Activated T-cell treated with anti-CD3 and anti-CD28 coated beads, Interleukin-2, amount 50 U/mL, for 1 hour (primary cell): ENCODE data around the gene SCFD2.
"Not testable (repeated sequence)": the region's sequence is repeated elsewhere in the genome, so short reads cannot be mapped to it uniquely, and the experiment has no call there.

Experiments
- DNase-seq: peaks from one replicate; pipeline ENCODE4 v3.0.0-alpha.2; 2020

SCFD2 gene

DNA sequence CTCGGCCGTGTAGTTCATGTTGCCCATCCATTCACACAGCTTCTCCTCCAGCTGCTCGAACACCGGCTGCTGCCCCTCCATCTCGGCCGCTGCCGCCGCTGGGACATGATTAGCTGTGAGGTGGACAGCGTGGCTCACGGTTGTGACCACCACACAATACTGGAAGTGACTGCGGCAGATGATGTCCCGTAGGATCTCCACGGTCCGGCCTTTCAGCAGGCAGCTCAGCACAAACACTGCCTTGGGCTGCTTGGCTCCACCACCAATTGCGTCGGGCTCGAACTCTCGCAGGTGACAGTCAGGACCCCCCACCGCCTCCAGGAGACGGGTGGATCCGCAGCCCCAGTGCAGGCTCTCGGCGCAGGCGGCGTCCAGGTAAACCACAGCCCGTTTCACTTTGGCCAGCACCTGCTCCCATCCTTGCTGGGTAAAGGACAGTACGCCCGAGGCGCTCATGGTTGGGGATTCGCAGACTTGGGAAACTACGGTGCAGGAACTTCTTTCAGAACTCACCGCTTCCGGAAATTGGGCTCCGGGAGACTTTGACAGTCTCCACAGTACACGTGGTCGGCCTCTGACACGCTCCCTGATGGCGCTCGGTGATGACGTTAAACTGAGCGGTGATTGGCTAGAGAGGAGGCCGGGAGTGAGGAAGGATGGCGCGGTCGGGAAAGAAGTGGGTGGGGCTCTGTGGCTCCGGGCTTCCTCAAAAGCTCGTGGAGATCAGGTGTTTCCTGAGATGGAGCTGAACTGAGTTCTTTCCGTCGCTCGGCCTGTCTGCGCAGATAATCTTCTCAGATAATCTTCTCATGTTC lies at the start of gene SCFD2:
SCFD2 (minus strand) TSS at position 576 of the 815 bp plus-strand sequence.
- peak; percentile 95 for DNase-seq

DNA sequence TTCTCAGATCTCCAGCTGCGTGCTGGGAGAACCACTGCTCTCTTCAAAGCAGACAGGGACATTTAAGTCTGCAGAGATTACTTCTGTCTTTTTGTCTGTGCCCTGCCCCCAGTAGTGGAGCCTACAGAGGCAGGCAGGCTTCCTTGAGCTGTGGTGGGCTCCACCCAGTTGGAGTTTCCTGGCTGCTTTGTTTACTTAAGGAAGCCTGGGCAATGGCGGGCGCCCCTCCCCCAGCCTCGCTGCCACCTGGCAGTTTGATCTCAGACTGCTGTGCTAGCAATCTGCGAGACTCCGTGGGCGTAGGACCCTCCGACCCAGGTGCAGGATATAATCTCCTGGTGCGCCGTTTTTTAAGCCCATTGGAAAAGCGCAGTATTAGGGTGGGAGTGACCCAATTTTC lies 43.6 kb upstream of the SCFD2 start:
- DNase-seq = not testable (repeated sequence)

DNA sequence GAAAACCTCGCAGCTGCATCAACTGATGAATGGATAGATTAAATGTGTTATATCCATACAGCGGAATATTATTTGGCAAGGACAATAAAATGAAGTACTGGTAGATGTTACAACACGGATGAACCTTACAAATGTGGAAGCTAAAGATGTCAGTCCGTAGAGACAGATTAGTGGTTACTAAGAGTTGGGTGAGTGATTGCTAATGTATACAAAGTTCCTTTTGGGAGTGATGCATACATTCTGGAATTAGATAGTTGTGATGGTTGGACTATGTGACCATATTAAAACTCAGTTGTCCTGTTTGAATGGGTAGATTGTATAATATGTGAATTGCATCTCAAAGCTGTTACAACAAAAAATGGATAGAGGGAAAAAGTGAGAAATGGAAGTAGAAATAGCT lies 14.4 kb upstream of the SCFD2 start:
- DNase-seq = no peak

DNA sequence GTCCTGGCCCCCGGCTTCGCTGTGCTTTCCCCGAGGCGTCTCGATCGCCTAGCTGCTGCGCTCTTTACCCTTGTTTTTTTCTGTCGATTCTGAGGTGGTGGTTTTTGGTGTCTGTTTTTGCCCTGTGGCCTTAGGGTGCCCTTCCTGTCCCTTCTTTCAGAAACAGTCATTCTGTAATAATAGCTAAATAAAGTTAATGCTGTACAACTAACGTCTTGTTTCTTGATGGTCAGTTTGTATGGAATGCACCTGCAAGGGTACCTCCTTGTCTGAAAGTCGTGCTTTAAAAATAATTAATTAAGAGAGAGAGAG lies 12.3 kb upstream of the SCFD2 start:
- DNase-seq = no peak

DNA sequence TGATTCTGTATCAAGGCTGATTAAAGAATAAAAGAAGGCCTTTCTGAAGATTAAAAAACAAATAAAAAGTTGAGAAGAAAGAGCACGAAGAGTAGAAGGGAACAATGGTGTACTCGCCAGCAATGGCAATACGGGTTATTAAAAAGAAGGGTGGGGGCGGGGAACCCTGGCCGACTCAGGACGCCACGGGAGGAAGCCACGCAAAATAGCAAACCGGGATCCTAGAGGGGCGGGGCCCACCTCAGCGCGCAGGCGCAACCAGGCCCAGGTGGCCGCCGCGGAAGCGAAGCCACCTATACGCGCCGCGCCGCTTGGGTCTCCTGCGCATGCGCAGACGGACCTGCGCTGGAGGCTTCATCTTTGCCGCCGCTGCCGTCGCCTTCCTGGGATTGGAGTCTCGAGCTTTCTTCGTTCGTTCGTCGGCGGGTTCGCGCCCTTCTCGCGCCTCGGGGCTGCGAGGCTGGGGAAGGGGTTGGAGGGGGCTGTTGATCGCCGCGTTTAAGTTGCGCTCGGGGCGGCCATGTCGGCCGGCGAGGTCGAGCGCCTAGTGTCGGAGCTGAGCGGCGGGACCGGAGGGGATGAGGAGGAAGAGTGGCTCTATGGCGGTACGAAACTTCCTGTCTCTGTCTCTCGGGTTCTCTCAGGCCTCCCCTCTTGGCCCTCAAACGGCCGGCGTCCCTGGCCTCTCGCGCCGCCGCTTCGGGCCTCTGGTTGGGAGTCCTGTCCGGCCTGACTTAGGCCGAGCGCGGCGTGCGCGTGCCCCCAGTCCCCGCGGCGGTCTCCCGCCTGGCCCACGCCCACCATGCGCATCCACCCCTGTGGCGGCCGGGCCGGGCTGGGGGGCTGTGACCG lies 11.7 kb upstream of the SCFD2 start, which contains the start of gene FIP1L1:
FIP1L1 (plus strand) TSS at position 323 of the 852 bp plus-strand sequence; CDS start at position 521, 198 bp downstream.
- peak; percentile 97 for DNase-seq

DNA sequence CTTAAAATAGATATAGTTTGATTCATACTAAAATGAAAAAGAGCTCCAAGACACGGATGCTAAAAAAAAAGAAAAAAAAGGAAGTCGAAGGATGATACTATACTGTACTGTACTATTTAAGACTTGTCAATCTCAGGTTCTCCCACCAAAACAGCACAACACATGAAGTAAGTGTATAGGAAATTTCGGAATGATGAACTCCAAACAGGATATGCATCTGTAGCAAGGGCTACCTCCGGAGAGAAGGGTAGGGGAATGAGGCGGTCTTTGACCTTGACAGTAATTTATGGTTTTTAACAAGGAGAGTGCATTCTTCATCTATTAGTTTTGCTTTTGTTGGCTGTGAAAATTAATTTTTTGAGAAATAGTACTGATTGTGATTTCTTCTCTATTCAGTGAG lies 11.0 kb upstream of the SCFD2 start:
- no peak for DNase-seq

DNA sequence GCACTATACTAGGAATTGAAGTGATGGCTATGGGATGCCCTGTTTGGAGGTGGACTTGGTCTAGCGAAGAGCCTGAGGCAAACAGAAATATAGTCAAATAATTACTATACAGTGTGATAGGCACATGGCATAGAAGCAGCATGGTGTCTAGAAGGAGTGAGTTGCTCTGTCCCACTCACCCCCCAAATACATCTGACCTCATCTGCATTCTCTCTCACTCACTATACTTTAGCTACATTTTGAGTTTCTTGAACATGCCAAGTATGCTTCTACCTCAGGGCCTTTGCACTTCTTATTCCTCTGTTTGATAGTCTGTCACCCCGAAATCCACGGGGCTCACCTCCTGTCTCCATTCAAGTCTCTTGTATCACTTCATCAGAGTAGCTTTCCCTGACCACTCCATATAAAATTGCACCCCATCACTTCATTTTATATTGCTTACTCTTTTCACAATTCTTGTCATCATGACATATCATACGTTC lies 9.0 kb upstream of the SCFD2 start:
- DNase-seq = no peak

DNA sequence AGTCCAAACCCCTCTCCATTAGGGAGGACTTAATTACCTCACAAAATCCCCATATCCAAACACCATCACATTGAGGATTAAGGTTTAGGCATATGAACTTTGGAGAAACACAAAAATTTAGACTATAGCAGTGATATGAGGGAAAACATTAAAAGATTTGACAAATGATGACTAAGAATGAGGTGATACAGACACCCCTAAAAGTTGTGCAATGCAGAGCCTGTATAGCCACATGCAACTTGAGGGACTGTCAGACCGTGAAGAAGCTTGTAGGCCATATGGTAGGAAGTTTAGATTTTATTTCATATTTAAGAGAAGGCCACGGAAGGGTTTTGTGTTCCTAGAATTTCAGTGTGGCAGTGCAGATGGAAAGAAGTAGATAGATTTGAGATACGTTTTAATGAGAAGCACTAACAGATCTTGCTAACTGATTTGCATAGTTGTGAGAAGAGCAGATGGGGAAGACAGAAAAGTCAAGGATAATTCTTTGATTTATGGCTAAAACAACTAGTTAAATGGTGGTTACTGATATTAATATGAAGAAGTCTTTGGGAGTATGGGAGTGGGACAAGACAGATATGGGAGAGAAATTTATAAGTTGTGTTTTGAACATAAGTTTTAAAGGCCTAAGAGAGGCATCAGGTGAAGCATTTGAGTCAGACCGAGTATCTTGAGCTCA lies 6.1 kb upstream of the SCFD2 start:
- no peak for DNase-seq

DNA sequence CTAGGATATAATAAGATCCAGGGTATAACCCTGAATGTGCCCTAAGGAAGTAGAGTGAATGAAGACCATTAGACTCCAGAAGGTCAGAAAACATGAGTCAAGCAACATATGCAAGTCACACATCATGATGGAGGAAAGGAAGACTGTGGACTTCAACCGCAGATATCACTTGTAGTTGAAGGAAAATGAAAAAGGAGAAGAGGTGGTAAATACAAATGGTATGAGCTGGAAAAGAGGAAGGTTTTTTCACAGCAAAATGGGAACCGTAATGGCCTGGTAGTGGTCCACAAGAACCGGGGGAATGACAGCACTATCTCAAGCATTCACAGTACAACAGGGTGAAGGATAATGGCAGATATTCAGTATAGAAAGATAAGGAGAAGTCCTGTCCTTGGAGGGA lies 5.2 kb upstream of the SCFD2 start:
- DNase-seq = no peak

DNA sequence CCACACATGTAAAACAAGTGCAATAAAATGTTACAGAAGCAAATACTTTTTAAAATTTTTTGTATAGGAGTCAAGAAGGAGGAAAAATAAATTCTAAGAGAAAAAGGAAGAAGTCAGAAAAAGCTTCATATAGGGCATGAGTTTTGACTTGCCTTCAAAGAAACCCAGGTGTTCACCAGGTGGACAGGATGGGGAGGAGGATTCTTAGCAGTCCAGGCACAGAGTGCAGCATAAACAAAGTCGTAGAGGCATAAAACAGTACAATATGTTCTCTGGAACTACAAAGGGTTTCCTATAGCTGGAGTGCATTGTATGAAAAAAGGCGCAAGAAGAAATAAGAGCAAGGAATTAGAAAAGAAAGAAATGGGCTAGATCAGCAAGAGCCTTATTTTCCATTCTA lies 1.9 kb upstream of the SCFD2 start:
- DNase-seq = no peak

DNA sequence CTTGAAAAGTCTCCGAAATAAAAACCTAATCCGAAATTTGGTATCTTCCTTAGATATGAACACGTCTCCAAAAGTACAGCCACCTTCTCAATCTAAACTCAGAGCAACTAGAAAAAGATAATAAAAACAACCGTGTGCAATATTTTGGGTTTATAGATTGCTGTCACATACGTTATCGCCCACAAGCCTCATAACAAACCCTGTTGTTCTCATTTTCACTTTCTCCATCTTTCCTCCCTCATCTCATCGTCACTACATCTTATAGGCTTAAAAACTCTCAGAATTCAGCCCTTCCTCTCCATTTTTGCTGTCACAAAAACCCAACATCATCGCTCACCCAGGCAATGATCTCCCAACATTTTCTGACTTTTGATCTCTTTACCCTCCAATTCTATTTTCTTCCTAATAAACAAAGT lies 448 bp upstream of the SCFD2 start:
- no peak for DNase-seq

DNA sequence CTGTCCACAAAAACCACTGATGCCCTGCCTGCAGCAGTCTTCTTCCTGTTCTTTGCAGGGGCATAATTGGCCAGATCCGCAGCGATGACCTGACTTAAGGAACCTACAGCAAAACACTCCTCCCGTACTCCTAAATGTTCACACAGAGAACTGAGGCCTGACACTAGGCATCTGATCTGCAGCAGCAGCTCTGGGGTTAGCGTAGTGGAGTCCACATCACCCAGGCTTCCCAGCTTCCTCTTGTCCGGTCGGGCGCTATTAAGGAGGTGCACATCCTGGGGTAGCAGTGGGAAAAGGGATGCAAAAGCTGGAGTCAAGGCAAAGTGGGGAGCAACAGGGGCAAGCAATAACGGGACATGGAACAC lies 758 bp downstream of the SCFD2 start:
- no peak for DNase-seq

DNA sequence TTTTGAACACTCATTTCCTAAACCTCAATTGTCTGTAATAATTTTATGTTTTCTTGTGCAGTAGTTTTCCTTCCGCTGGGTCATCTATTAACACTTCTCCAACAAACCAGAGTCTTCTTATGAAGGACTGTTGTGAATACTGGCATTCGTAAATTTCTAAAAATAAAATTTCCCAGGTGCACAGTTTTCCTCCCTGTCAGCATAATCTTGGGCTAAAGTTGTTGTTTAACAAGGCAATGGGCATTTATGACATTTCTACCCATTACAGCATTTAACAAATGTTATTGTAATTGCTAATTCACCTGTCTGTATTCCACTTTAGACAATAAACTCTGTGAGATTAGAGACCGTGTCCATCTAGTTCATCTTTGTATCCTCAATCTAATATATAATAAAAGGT lies 1.2 kb downstream of the SCFD2 start:
- no peak for DNase-seq

DNA sequence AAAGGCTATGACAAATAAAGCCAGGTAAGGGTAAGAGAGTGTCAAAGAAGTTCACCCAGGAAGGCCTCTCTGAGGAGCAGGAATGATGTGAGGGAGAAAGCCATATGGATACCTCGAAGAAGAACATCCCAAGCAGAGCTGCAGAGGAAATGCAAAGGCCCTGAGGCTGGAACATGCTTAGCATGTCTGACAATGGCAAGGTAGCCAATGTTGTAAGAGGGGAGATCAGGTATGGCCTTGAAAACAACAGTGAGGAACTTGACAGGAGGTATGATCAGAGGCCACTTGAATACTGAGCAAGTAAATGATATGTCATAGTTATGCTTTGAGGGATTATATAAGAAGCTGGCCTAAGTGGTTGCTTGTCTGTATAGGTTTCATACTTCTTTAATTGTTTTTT lies 3.8 kb downstream of the SCFD2 start:
- DNase-seq = no peak

DNA sequence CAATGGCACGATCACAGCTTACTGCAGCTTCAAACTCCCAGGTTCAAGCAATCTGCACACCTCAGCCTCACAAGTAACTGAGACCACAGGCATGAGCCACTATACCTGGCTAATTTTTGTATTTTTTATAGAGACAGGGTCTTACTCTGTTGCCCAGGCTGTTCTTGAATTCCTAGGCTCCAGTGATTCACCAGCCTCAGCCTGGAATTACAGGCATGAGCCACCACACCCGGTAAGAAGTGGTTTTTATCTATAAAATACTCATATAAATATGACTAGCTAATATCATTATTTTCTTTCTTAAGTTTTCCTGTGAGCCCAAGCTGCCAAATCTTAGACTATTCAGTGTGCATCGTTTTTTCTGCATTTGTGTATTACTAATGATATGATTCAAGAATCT lies 4.4 kb downstream of the SCFD2 start:
- DNase-seq = no peak

DNA sequence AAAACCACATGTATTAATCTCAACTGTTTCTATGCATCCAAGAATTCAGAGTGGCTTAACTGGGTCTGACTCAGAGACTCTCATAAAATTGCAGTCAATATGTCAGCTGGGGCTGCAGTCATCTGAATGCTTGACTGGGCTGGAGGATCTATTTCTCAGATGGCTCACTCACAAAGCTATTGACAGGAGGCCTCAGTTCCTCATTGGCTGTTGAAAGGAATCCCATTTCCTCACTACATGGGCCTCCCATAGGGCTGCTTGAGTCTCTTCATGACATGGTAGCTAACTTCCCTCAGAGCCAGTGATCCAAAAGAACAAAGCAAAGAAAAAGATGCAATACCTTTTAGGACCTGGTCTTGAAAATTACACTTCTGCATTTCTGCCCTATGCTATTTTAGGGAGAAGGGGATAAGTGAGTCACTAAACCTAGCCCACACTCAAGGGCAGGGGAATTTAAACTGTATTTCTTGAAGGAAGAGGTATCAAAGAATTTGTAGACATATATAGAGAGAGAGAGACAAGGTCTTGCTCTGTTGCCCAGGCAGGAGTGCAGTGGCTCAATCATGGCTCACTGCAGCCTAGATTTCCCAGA lies 9.8 kb downstream of the SCFD2 start:
- no peak for DNase-seq

DNA sequence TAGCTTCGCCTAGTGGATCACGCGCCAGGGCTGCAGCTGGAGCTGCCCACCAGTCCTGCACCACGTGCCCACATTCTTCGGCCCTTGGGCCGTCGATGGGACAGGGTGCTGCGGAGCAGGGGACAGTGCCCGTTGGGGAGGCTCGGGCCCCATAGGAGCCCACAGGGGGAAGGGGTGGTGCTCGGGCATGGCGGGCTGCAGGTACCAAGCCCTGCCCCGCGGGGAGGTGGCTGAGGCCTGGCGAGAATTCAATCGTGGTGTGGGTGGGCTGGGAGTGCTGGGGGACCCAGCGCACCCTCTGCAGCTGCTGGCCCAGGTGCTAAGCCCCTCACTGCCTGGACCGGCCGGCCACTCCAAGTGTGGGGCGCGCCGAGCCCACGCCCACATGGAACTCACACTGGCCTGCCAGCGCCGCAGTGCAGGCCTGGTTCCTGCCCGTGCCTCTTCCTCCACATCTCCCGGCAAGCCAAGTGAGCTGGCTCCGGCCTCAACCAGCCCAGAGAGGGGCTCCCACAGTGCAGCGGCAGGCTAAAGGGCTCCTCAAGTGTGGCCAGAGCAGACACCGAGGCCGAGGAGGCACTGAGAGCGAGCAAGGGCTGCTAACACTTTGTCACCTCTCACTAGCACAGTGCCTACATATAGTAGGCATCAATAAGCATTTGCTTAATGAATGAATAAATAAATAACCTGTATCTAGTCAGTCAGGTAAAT lies 11.7 kb downstream of the SCFD2 start:
- DNase-seq = no peak

DNA sequence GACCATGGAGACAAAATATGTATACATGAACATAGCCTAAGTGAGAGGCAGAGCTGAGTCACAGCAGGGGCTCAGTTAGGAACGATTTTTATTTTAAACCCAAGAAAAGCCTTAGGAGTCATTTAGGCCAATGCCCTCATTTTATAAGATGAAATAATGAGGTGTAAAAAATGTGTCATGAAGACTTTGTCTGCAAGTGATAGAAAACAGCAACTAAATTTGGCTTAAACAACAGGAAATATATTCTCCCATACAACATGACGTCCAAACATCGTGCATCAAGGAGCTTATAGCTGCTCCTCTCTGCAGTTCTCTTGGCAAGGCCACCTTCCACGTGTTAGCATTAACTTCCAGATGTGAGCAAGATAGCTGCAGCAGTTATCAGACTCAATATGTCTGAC lies 16.8 kb downstream of the SCFD2 start:
- DNase-seq = no peak

DNA sequence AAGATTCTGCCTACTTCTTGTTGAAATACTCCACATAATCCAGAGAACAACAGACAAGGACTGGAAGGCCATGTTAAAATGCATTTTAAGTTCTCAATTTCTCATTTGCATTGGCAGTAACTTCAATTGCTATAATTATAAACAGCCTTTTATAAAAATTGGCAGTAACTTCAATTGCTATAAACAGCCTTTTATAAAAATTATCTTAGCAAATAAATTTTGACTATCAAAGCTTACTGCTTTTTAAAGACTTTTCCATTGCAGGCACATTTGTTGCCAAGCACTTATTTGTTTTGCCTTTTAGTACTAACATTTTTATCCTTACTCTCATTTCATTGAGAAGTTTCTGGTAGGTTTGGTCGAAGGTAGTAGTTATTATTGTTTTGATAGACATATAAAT lies 17.8 kb downstream of the SCFD2 start:
- DNase-seq = no peak

DNA sequence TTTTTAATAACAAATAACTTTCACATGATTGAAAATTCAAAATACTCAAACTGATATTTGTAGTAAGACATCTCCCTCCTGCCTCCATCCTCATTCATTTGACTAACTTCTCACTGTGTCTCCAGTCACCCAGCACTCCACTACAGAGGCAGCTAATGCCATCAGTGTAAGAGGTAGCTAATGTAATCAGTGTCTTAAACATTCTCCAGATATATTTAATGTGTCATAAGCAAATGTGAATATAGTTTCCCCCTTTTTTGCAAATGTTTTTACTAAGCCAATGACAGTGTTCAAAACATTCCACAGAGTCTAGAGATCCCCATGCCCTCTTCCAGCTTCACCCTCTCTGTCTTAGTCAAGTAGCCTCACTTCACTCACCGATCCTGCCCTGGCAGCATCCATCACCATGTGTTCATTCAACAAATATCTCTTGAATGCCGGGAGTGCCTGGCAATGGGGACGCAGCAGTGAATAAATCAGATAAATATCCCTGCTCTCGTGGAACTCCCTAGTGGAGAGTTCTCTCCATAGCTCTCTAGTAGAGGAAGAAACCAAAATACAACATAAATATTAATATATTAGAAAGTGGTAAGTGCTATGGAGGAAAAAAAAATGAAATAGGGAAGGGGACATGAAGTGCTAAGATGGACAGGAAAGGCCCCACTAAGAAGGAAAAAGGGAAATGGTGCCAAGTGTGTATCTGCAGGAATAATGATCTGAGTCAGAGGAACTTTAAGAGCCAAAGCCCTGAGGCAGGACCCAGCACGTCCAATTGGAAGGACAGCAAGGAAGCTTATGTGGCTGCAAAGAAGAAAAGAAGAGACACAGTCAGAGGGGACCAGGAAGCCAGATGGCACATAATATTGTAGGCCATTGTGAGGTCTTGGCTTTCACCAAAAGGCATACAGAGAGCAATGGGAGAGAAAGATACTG lies 18.7 kb downstream of the SCFD2 start:
- DNase-seq = no peak

DNA sequence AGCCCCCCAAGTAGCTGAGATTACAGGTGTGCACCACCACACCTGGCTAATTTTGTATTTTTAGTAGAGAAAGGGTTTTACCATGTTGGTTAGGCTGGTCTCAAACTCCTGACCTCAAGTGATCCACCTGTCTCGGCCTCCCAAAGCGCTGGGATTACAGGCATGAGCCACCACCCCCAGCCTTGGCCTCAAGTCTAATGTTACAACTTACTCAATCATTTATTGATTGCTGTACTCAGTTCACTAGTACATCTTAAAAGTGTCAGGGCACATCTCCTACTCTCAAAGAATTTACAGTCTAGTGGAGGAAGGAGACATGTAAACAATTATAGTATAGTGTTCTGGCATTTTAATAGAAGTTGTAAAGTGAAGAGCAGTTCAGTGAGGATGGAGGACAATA lies 19.5 kb downstream of the SCFD2 start:
- not testable (repeated sequence) for DNase-seq
